Measurements from ENCODE around the gene KPNA6. TPM values are rescaled to one million over a fixed set of nuclear protein-coding genes. Genes with fewer than 3 reads are reported as not detected.
"Not testable (repeated sequence)": the region's sequence is repeated elsewhere in the genome, so short reads cannot be mapped to it uniquely, and the experiment has no call there.

Gene KPNA6
- total RNA-seq (2022), result 84.3 and 84.4 TPM in 2 replicates
- Bru-seq, nascent RNA, result percentile 82 among the genes with signal in this experiment
- percentile 94 among the genes with signal in this experiment for BruChase-seq, experiment 1, labeled RNA remaining after a 6-hour chase
- BruChase-seq, experiment 2, labeled RNA remaining after a 2-hour chase, result percentile 89 among the genes with signal in this experiment
- long read RNA-seq, full-length matches to known transcripts, result 8 of 13 reads
- long read RNA-seq, partial matches to known transcripts, result 2 of 13 reads
- long read RNA-seq, other reads (novel, unspliced or antisense), result 3 of 13 reads

GRCh38 chr1:32107742-32108661, at the start of gene KPNA6:
KPNA6 (plus strand) TSS chr1:32108056; CDS start chr1:32108131, 75 bp downstream.
- no TSS peak for BruUV-seq (replicated peaks)
- Mint-ChIP-seq H3K4me3 (ENCODE audit: low read depth, unreplicated experiment) (peak within 1 kb of the TSS; percentile 98), H3K27me3 (ENCODE audit: unreplicated experiment) (no peaks in the 10 kb centered on the region), H3K9me3 (ENCODE audit: low read depth, unreplicated experiment) (no peaks in the 10 kb centered on the region), H3K27ac (ENCODE audit: unreplicated experiment) (peak within 1 kb of the TSS; percentile 81), H3K36me3 (ENCODE audit: insufficient read depth, unreplicated experiment) (peaks cover 23% of the 10 kb centered on the region), H3K4me1 (ENCODE audit: low read depth, unreplicated experiment) (peaks cover 10% of the 10 kb centered on the region)
- peak; percentile 88 for DNase-seq
- no peak for TF ChIP-seq CTCF (IDR thresholded peaks at IDR 0.05; ENCODE audit: unreplicated experiment)
- intact Hi-C loops (cut with micrococcal nuclease; ENCODE audit: unreplicated experiment), result loop anchor here (2.0 kb wide), 1 partner anchor 41 kb away; no protein-coding TSS in a partner anchor
- CTCF ChIA-PET, result interaction anchor here (0.6 to 1.6 kb wide), 14 partner anchors 11 to 742 kb away, joined by 3 to 9 read pairs (median 3); partner anchors contain the start of genes KHDRBS1 and TMEM39B

- Mint-ChIP-seq H3K4me1 (ENCODE audit: low read depth, unreplicated experiment) (peaks cover 21% of the 10 kb centered on the region), H3K36me3 (ENCODE audit: insufficient read depth, unreplicated experiment) (peaks cover 57% of the 10 kb centered on the region), H3K4me3 (ENCODE audit: low read depth, unreplicated experiment) (no peak overlapping the region), H3K27me3 (ENCODE audit: unreplicated experiment) (no peaks in the 10 kb centered on the region), H3K9me3 (ENCODE audit: low read depth, unreplicated experiment) (no peaks in the 10 kb centered on the region), H3K27ac (ENCODE audit: unreplicated experiment) (no peak overlapping the region)
- CTCF ChIA-PET, result interaction anchor here (0.6 to 1.2 kb wide), 2 partner anchors 40 to 90 kb away, joined by 3 read pairs; no protein-coding TSS in a partner anchor
- intact Hi-C loops (cut with micrococcal nuclease; ENCODE audit: unreplicated experiment), result loop anchor here (5.0 kb wide), 1 partner anchor 44 kb away; no protein-coding TSS in a partner anchor
- no peak for TF ChIP-seq CTCF (IDR thresholded peaks at IDR 0.05; ENCODE audit: unreplicated experiment)
- BruUV-seq (replicated peaks), result no TSS peak
- DNase-seq, result no peak
These were observed 46.9 kb upstream of the KPNA6 start for GRCh38 chr1:32060914-32061313.

- Mint-ChIP-seq H3K9me3 (ENCODE audit: low read depth, unreplicated experiment) (no peaks in the 10 kb centered on the region), H3K27ac (ENCODE audit: unreplicated experiment) (peak overlapping the region; percentile 49), H3K4me1 (ENCODE audit: low read depth, unreplicated experiment) (peaks cover 21% of the 10 kb centered on the region), H3K36me3 (ENCODE audit: insufficient read depth, unreplicated experiment) (peaks cover 67% of the 10 kb centered on the region), H3K4me3 (ENCODE audit: low read depth, unreplicated experiment) (no peak overlapping the region), H3K27me3 (ENCODE audit: unreplicated experiment) (no peaks in the 10 kb centered on the region)
- no peak for DNase-seq
- no TSS peak for BruUV-seq (replicated peaks)
- CTCF ChIA-PET, result interaction anchor here (0.9 to 1.2 kb wide), 4 partner anchors 10 to 244 kb away, joined by 3 to 6 read pairs (median 6); partner anchors contain the start of gene TMEM39B
- intact Hi-C loops (cut with micrococcal nuclease; ENCODE audit: unreplicated experiment), result loop anchor here (5.0 kb wide), 1 partner anchor 46 kb away; no protein-coding TSS in a partner anchor
- no peak for TF ChIP-seq CTCF (IDR thresholded peaks at IDR 0.05; ENCODE audit: unreplicated experiment)
These were observed 45.0 kb upstream of the KPNA6 start for GRCh38 chr1:32062867-32063230.

- Mint-ChIP-seq H3K27me3 (ENCODE audit: unreplicated experiment) (no peaks in the 10 kb centered on the region), H3K27ac (ENCODE audit: unreplicated experiment) (peak overlapping the region; percentile 49), H3K36me3 (ENCODE audit: insufficient read depth, unreplicated experiment) (peaks cover 69% of the 10 kb centered on the region), H3K4me3 (ENCODE audit: low read depth, unreplicated experiment) (no peak overlapping the region), H3K9me3 (ENCODE audit: low read depth, unreplicated experiment) (no peaks in the 10 kb centered on the region), H3K4me1 (ENCODE audit: low read depth, unreplicated experiment) (peaks cover 21% of the 10 kb centered on the region)
- peak; percentile 64 for TF ChIP-seq CTCF (IDR thresholded peaks at IDR 0.05; ENCODE audit: unreplicated experiment)
- CTCF ChIA-PET, result interaction anchor here (0.6 to 1.2 kb wide), 5 partner anchors 10 to 244 kb away, joined by 3 to 6 read pairs (median 5); partner anchors contain the start of gene TMEM39B
- BruUV-seq (replicated peaks), result no TSS peak
- DNase-seq, result no peak
- intact Hi-C loops (cut with micrococcal nuclease; ENCODE audit: unreplicated experiment), result loop anchor here (5.0 kb wide), 1 partner anchor 46 kb away; no protein-coding TSS in a partner anchor
These were observed 44.6 kb upstream of the KPNA6 start for GRCh38 chr1:32063261-32063681.

- Mint-ChIP-seq H3K36me3 (ENCODE audit: insufficient read depth, unreplicated experiment) (peaks cover 75% of the 10 kb centered on the region), H3K27ac (ENCODE audit: unreplicated experiment) (peak overlapping the region; percentile 60), H3K4me1 (ENCODE audit: low read depth, unreplicated experiment) (peaks cover 21% of the 10 kb centered on the region)
- intact Hi-C loops (cut with micrococcal nuclease; ENCODE audit: unreplicated experiment), result loop anchor here (2.0 kb wide), 1 partner anchor 43 kb away; the partner anchor contains the start of gene KPNA6
- CTCF ChIA-PET, result interaction anchor here (0.7 to 1.3 kb wide), 4 partner anchors 14 to 1404 kb away, joined by 3 to 5 read pairs (median 4); partner anchors contain the start of gene KPNA6
- H3K27me3 Mint-ChIP-seq (ENCODE audit: unreplicated experiment); BruUV-seq (replicated peaks); H3K9me3 Mint-ChIP-seq (ENCODE audit: low read depth, unreplicated experiment); DNase-seq; H3K4me3 Mint-ChIP-seq (ENCODE audit: low read depth, unreplicated experiment): not testable (repeated sequence)
These were observed 42.0 kb upstream of the KPNA6 start for GRCh38 chr1:32065613-32066488.
